HUES6 (cell line): ENCODE data around the gene CD58.

Experiments used
- H3K27ac ChIP-seq: 2 replicates; pipeline ENCODE4 v1.7.0; 2013; ENCODE audit warnings: low read depth, mild to moderate bottlenecking, low read length, inconsistent platforms
- H3K27me3 ChIP-seq: 2 replicates; pipeline ENCODE4 v1.6.1; 2013; ENCODE audit warnings: low read length; ENCODE audit not compliant: control insufficient read depth, insufficient read depth
- H3K36me3 ChIP-seq: 2 replicates; pipeline ENCODE4 v1.6.1; 2013; ENCODE audit warnings: low read length; ENCODE audit not compliant: control insufficient read depth, insufficient read depth
- H3K4me1 ChIP-seq: 2 replicates; pipeline ENCODE4 v1.6.1; 2013; ENCODE audit warnings: low read length; ENCODE audit not compliant: control insufficient read depth, insufficient read depth
- H3K4me3 ChIP-seq: 2 replicates; pipeline ENCODE4 v1.5.1; 2013; ENCODE audit warnings: low read depth, low read length
- H3K9ac ChIP-seq: one replicate; pipeline ENCODE4 v1.6.1; 2013; ENCODE audit warnings: mild to moderate bottlenecking, low read length
- H3K9me3 ChIP-seq: 2 replicates; pipeline ENCODE4 v1.6.1; 2013; ENCODE audit warnings: low read depth, low read length; ENCODE audit not compliant: control insufficient read depth, insufficient read depth

CD58 gene

GRCh38 chr1:116518400-116518799, 52.4 kb downstream of the CD58 start:
- no peaks in the 10 kb centered on the region for H3K36me3 ChIP-seq
- no peaks in the 10 kb centered on the region for H3K4me1 ChIP-seq
- H3K27ac ChIP-seq: no peak overlapping the region
- H3K4me3 ChIP-seq: no peak overlapping the region
- H3K27me3 ChIP-seq: no peaks in the 10 kb centered on the region
- H3K9me3 ChIP-seq: no peaks in the 10 kb centered on the region
- no peak overlapping the region for H3K9ac ChIP-seq

GRCh38 chr1:116516631-116517030, 54.2 kb downstream of the CD58 start:
- no peak overlapping the region for H3K27ac ChIP-seq
- H3K4me1 ChIP-seq: no peaks in the 10 kb centered on the region
- H3K9me3 ChIP-seq: 0 out of 2 replicates have a peak, but pooled peaks cover 3% of the 10 kb centered on the region
- no peak overlapping the region for H3K9ac ChIP-seq
- no peaks in the 10 kb centered on the region for H3K27me3 ChIP-seq
- no peaks in the 10 kb centered on the region for H3K36me3 ChIP-seq
- no peak overlapping the region for H3K4me3 ChIP-seq

GRCh38 chr1:116515702-116516101, 55.1 kb downstream of the CD58 start:
- Histone ChIP-seq H3K4me1 (no peaks in the 10 kb centered on the region), H3K36me3 (no peaks in the 10 kb centered on the region), H3K4me3 (no peak overlapping the region), H3K27ac (no peak overlapping the region), H3K9me3 (peaks cover 6% of the 10 kb centered on the region; the same call in 1 of the 2 replicates), H3K9ac (no peak overlapping the region), H3K27me3 (no peaks in the 10 kb centered on the region)

- Histone ChIP-seq H3K9ac (no peak overlapping the region), H3K27ac (no peak overlapping the region), H3K27me3 (no peaks in the 10 kb centered on the region), H3K4me1 (no peaks in the 10 kb centered on the region), H3K36me3 (no peaks in the 10 kb centered on the region), H3K9me3 (peaks cover 6% of the 10 kb centered on the region; the same call in 1 of the 2 replicates), H3K4me3 (no peak overlapping the region)
Measured at GRCh38 chr1:116514708-116515525, 55.9 kb downstream of the CD58 start.

GRCh38 chr1:116513956-116514355, 56.9 kb downstream of the CD58 start:
- H3K9me3 ChIP-seq: peaks cover 6% of the 10 kb centered on the region; the same call in 1 of the 2 replicates
- no peaks in the 10 kb centered on the region for H3K36me3 ChIP-seq
- no peak overlapping the region for H3K27ac ChIP-seq
- H3K9ac ChIP-seq: no peak overlapping the region
- H3K4me3 ChIP-seq: no peak overlapping the region
- H3K27me3 ChIP-seq: no peaks in the 10 kb centered on the region
- H3K4me1 ChIP-seq: no peaks in the 10 kb centered on the region

GRCh38 chr1:116511459-116512019, 59.3 kb downstream of the CD58 start:
- Histone ChIP-seq H3K9me3 (peaks cover 6% of the 10 kb centered on the region; the same call in 1 of the 2 replicates), H3K27me3 (no peaks in the 10 kb centered on the region), H3K27ac (no peak overlapping the region), H3K4me1 (no peaks in the 10 kb centered on the region), H3K36me3 (no peaks in the 10 kb centered on the region), H3K9ac (no peak overlapping the region), H3K4me3 (no peak overlapping the region)

GRCh38 chr1:116510361-116510760, 60.5 kb downstream of the CD58 start:
- Histone ChIP-seq H3K27ac (no peak overlapping the region), H3K27me3 (no peaks in the 10 kb centered on the region), H3K9me3 (peaks cover 6% of the 10 kb centered on the region; the same call in 1 of the 2 replicates), H3K36me3 (no peaks in the 10 kb centered on the region), H3K4me3 (no peak overlapping the region), H3K4me1 (no peaks in the 10 kb centered on the region), H3K9ac (no peak overlapping the region)

GRCh38 chr1:116508984-116509980, 61.5 kb downstream of the CD58 start:
- H3K27ac ChIP-seq: no peak overlapping the region
- no peaks in the 10 kb centered on the region for H3K4me1 ChIP-seq
- H3K27me3 ChIP-seq: no peaks in the 10 kb centered on the region
- no peaks in the 10 kb centered on the region for H3K36me3 ChIP-seq
- no peak overlapping the region for H3K4me3 ChIP-seq
- H3K9ac ChIP-seq: no peak overlapping the region
- H3K9me3 ChIP-seq: peaks cover 6% of the 10 kb centered on the region; the same call in 1 of the 2 replicates

- no peak overlapping the region for H3K4me3 ChIP-seq
- peaks cover 6% of the 10 kb centered on the region; the same call in 1 of the 2 replicates for H3K9me3 ChIP-seq
- no peaks in the 10 kb centered on the region for H3K4me1 ChIP-seq
- H3K27ac ChIP-seq: no peak overlapping the region
- no peak overlapping the region for H3K9ac ChIP-seq
- H3K36me3 ChIP-seq: no peaks in the 10 kb centered on the region
- no peaks in the 10 kb centered on the region for H3K27me3 ChIP-seq
Measured at GRCh38 chr1:116508085-116508983, 62.5 kb downstream of the CD58 start.

GRCh38 chr1:116507631-116508030, 63.2 kb downstream of the CD58 start:
- Histone ChIP-seq H3K27ac (no peak overlapping the region), H3K4me1 (no peaks in the 10 kb centered on the region), H3K9ac (no peak overlapping the region), H3K4me3 (no peak overlapping the region), H3K9me3 (peaks cover 6% of the 10 kb centered on the region; the same call in 1 of the 2 replicates), H3K27me3 (no peaks in the 10 kb centered on the region), H3K36me3 (no peaks in the 10 kb centered on the region)
